NT2/D1 (cell line): ENCODE measurements around the gene HCN3.

Experiments
- DNase-seq: peaks from one replicate; pipeline ENCODE4 v3.0.0-alpha.2; 2011; ENCODE audit warnings: low read depth, low spot score
- H3K27me3 ChIP-seq: 2 replicates; pipeline ENCODE4 v1.6.0; 2011; ENCODE audit warnings: mild to moderate bottlenecking; ENCODE audit not compliant: insufficient read length, insufficient read depth
- H3K36me3 ChIP-seq: 2 replicates; pipeline ENCODE4 v1.6.1; 2011; ENCODE audit warnings: mild to moderate bottlenecking, low read length, mixed read lengths; ENCODE audit not compliant: insufficient read depth, insufficient read length
- H3K4me1 ChIP-seq: 2 replicates; pipeline ENCODE4 v1.5.1; 2011; ENCODE audit not compliant: insufficient read depth, insufficient read length
- H3K4me3 ChIP-seq: 2 replicates; pipeline ENCODE4 v1.5.1; 2011; ENCODE audit warnings: low read depth; ENCODE audit not compliant: insufficient read length
- H3K9ac ChIP-seq: 2 replicates; pipeline ENCODE4 v1.6.0; 2011; ENCODE audit warnings: low read depth; ENCODE audit not compliant: insufficient read length
- H3K9me3 ChIP-seq: 2 replicates; pipeline ENCODE4 v1.5.1; 2011; ENCODE audit warnings: mild to moderate bottlenecking, low read length; ENCODE audit not compliant: insufficient read depth
- SUZ12 ChIP-seq: IDR thresholded peaks from 2 replicates; pipeline ENCODE4 v1.6.1; 2011; ENCODE audit not compliant: insufficient read length, insufficient read depth; ENCODE audit errors: extremely low read depth
- YY1 ChIP-seq: IDR thresholded peaks from 2 replicates; pipeline ENCODE4 v1.6.1; 2011; ENCODE audit not compliant: insufficient read length, insufficient read depth
- ZNF274 ChIP-seq: IDR thresholded peaks from 2 replicates; pipeline ENCODE4 v1.6.1; 2011; ENCODE audit warnings: mild to moderate bottlenecking, low read depth, low read length

Gene HCN3

DNA sequence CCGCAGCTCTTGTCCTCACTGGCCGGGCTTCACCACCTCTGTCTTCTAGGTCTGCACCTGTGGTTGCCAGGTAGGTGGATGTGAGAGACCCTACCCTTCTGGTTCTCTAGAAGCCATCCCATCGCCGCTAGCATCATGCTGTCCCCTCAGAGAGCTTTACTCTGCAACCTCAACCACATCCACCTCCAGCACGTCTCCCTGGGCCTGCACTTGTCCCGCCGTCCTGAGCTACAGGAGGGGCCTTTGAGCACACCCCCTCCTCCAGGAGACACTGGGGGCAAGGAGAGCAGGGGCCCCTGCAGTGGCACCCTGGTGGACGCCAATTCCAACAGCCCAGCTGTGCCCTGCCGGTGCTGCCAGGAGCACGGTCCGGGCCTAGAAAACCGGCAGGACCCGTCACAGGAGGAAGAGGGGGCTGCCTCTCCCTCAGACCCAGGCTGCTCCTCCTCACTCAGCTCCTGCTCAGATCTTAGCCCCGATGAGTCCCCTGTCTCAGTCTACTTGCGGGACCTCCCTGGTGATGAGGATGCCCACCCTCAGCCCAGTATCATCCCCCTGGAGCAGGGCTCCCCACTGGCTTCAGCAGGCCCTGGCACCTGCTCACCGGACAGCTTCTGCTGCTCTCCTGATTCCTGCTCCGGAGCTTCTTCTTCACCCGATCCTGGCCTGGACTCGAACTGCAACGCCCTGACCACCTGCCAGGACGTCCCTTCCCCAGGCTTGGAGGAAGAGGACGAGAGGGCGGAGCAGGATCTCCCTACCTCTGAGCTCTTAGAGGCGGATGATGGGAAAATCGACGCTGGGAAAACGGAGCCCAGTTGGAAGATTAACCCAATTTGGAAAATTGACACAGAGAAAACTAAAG is 44.6 kb downstream of the HCN3 start:
- peak overlapping the region; percentile 83 for H3K9ac ChIP-seq
- H3K9me3 ChIP-seq = no peaks in the 10 kb centered on the region
- H3K27me3 ChIP-seq = no peaks in the 10 kb centered on the region
- DNase-seq = no peak
- peaks cover 68% of the 10 kb centered on the region for H3K36me3 ChIP-seq
- TF ChIP-seq YY1 (no peak), ZNF274 (no peak), SUZ12 (no peak)
- peak overlapping the region; percentile 58 for H3K4me3 ChIP-seq
- peaks cover 41% of the 10 kb centered on the region for H3K4me1 ChIP-seq

GRCh38 chr1:155322571-155322952 is 45.3 kb downstream of the HCN3 start:
- H3K4me3 ChIP-seq = peak overlapping the region; percentile 58
- TF ChIP-seq SUZ12 = no peak
- TF ChIP-seq YY1 = no peak
- TF ChIP-seq ZNF274 = no peak
- no peaks in the 10 kb centered on the region for H3K27me3 ChIP-seq
- no peaks in the 10 kb centered on the region for H3K9me3 ChIP-seq
- peaks cover 41% of the 10 kb centered on the region for H3K4me1 ChIP-seq
- H3K9ac ChIP-seq = peak overlapping the region; percentile 83
- peaks cover 67% of the 10 kb centered on the region for H3K36me3 ChIP-seq
- no peak for DNase-seq

DNA sequence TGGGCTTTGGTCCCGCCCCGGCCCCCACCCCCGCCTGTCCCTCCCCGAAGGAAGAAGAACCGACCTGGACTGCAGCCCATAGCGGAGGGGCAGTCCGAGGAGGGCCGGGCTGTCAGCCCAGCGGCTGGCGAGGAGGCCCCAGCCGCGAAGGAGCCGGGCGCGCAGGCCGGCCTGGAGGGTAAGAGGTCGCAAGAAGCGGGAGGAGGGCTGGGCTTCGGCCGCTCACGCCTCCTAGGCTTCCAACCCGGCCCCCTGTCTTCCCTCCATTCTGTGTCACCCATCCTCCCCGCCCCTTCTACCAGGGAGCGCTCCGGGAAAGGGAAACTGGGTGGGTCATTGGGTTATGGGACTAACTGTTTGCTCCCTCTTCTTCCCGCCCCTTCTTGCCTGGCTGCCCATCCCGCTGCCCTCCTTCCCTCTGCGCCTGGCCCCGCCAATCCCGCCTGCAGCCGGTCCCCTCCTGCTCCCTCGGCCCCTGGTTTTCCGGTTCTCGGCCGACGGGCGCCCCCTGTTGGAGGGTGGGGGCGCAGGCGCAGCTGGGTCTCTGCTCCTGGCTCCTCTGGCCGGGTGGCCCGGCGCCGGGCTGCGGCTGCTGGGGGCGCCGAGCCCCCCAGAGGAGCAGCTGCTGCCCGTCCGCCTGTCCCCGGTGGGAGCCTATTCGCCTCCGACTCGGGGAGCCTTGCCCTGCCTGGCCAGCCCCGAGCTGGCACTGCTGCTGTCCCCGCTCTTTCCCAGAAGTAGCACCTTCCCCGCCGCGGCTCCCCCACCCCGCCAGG is 45.9 kb downstream of the HCN3 start:
- Histone ChIP-seq H3K36me3 (peaks cover 67% of the 10 kb centered on the region), H3K4me1 (peaks cover 41% of the 10 kb centered on the region), H3K9me3 (no peaks in the 10 kb centered on the region), H3K27me3 (no peaks in the 10 kb centered on the region), H3K9ac (peak overlapping the region; percentile 86), H3K4me3 (peak overlapping the region; percentile 99)
- peak; percentile 92 for DNase-seq
- no peak for TF ChIP-seq YY1
- TF ChIP-seq SUZ12 = no peak
- no peak for TF ChIP-seq ZNF274

DNA sequence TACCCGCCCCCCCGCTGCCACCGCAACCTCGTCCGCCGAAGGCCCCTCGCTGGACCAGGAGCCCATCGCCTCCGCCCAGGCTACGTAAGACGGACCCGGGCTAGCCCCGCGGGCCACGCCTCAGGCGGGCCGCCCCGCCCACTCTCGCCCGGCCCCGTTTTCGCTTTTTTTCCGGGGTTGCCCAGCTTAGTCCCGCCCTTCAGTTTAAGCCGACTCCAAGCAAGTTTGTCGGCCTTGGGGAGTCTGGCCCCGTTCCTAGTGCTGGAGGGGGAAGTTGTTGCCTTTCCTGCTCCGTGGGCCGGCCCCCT is 46.4 kb downstream of the HCN3 start:
- peak; percentile 89 for DNase-seq
- peaks cover 39% of the 10 kb centered on the region for H3K4me1 ChIP-seq

GRCh38 chr1:155324037-155324716 is 46.9 kb downstream of the HCN3 start:
- peaks cover 38% of the 10 kb centered on the region for H3K4me1 ChIP-seq
- no peaks in the 10 kb centered on the region for H3K27me3 ChIP-seq
- H3K36me3 ChIP-seq = peaks cover 62% of the 10 kb centered on the region

More for the DNA sequence above, 46.4 kb downstream of the HCN3 start:
- Histone ChIP-seq H3K9me3 (no peaks in the 10 kb centered on the region), H3K9ac (peak overlapping the region; percentile 100), H3K27me3 (no peaks in the 10 kb centered on the region), H3K4me3 (peak overlapping the region; percentile 99), H3K36me3 (peaks cover 67% of the 10 kb centered on the region)
- TF ChIP-seq SUZ12 = no peak
- no peak for TF ChIP-seq YY1
- no peak for TF ChIP-seq ZNF274

GRCh38 chr1:155324717-155325602 is 47.7 kb downstream of the HCN3 start:
- DNase-seq = peak; percentile 67
- Histone ChIP-seq H3K9me3 (no peaks in the 10 kb centered on the region), H3K36me3 (peaks cover 59% of the 10 kb centered on the region), H3K9ac (peak overlapping the region; percentile 100), H3K27me3 (no peaks in the 10 kb centered on the region), H3K4me1 (peaks cover 38% of the 10 kb centered on the region), H3K4me3 (peak overlapping the region; percentile 99)
- TF ChIP-seq YY1 (no peak), ZNF274 (no peak), SUZ12 (no peak)

More at GRCh38 chr1:155324037-155324716, 46.9 kb downstream of the HCN3 start:
- peak; percentile 97 for DNase-seq
- no peaks in the 10 kb centered on the region for H3K9me3 ChIP-seq
- TF ChIP-seq ZNF274 = no peak
- TF ChIP-seq SUZ12 = no peak
- TF ChIP-seq YY1 = no peak
- H3K4me3 ChIP-seq = peak overlapping the region; percentile 99
- peak overlapping the region; percentile 100 for H3K9ac ChIP-seq
